Anterior cingulate cortex (tissue), 58 donors: ENCODE results near the gene SLC22A17.

Experiments
- DNase-seq, 58 donors: peaks; one replicate each; lab custom pipeline; 2025; lab: John Stamatoyannopoulos, UW

SLC22A17 gene

GRCh38 chr14:23297611-23298277 lies 54.9 kb downstream of the SLC22A17 start:
- no peak for DNase-seq

- no peak for DNase-seq
Observed at GRCh38 chr14:23297096-23297495, 55.6 kb downstream of the SLC22A17 start.
